Calu3 (cell line): ENCODE measurements around the gene DCC. TPM values are rescaled to one million over a fixed set of nuclear protein-coding genes. Genes with fewer than 3 reads are reported as not detected.

Experiments used
- BruUV-seq: library from RNA; stranded (reverse); fragments of 400-500 nt; replicated peaks from 2 replicates; lab custom pipeline; 2021; lab: Mats Ljungman, UMichigan
- CTCF ChIA-PET: fragments of 300-600 bp; sonication (Branson Sonifier 250); formaldehyde crosslinking; loops from one replicate; lab custom pipeline; 2022; ENCODE audit warnings: antibody characterized with exemption; lab: Charles Lee
- DNase-seq: peaks from one replicate; pipeline ENCODE4 v3.0.0; 2022
- H3K27ac Mint-ChIP-seq: one replicate; pipeline ENCODE4 v1.8.0; 2022; ENCODE audit warnings: mixed read lengths; ENCODE audit not compliant: unreplicated experiment
- H3K27me3 Mint-ChIP-seq: one replicate; pipeline ENCODE4 v1.8.0; 2022; ENCODE audit warnings: mixed read lengths; ENCODE audit not compliant: unreplicated experiment
- H3K36me3 Mint-ChIP-seq: one replicate; pipeline ENCODE4 v1.8.0; 2022; ENCODE audit warnings: mild to moderate bottlenecking, moderate library complexity, mixed read lengths; ENCODE audit not compliant: insufficient read depth, unreplicated experiment
- H3K4me1 Mint-ChIP-seq: one replicate; pipeline ENCODE4 v1.8.0; 2022; ENCODE audit warnings: mild to moderate bottlenecking, low read depth, mixed read lengths; ENCODE audit not compliant: unreplicated experiment
- H3K4me3 Mint-ChIP-seq: one replicate; pipeline ENCODE4 v1.8.0; 2022; ENCODE audit warnings: mild to moderate bottlenecking, low read depth, moderate library complexity, mixed read lengths; ENCODE audit not compliant: unreplicated experiment
- H3K9me3 Mint-ChIP-seq: one replicate; pipeline ENCODE4 v1.8.0; 2022; ENCODE audit warnings: low read depth, mixed read lengths; ENCODE audit not compliant: unreplicated experiment
- intact Hi-C: fragments of 100-400 bp; cut with micrococcal nuclease; formaldehyde crosslinking; loops from one replicate; pipeline ENCODE4 v1.10.0; 2022; ENCODE audit not compliant: unreplicated experiment
- total RNA-seq: library from RNA; stranded (reverse); gene quantifications from 2 replicates; pipeline ENCODE4 v1.2.3, GENCODE V29; 2022
- TF ChIP-seq, protein P1 (sequence below): fragments of 200-600 bp; IDR thresholded peaks from one replicate; pipeline ENCODE4 v1.8.0; 2022; ENCODE audit warnings: antibody characterized with exemption; ENCODE audit not compliant: unreplicated experiment

The DCC gene
- total RNA-seq, 1 experiment from 2014 or later: not detected

DNA sequence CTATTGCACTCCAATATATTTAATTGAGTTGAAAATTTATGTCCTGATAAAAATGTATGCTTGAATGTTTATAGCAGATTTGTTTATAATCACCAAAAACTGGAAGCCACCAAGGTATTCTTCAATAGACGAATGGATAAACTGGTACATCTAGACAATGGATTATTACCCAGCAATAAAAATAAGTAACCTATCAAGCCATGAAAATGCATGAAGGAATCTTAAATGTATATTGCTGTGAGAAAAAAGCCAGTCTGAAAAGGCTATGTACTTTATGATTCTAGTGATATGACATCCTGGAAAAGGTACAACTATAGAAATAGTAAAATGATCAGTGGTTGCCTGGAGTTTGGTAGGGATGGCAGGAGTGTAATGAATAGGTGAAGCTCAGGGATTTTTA is 580.7 kb downstream of the DCC start:
- CTCF ChIA-PET: no interaction called here
- Mint-ChIP-seq H3K36me3 (no peaks in the 10 kb centered on the region), H3K27ac (no peak overlapping the region), H3K27me3 (no peaks in the 10 kb centered on the region), H3K4me1 (no peaks in the 10 kb centered on the region), H3K4me3 (no peak overlapping the region), H3K9me3 (peaks cover 3% of the 10 kb centered on the region)
- BruUV-seq: no TSS peak
- intact Hi-C loops: no loop called here
- DNase-seq: no peak
- TF ChIP-seq, protein P1, sequence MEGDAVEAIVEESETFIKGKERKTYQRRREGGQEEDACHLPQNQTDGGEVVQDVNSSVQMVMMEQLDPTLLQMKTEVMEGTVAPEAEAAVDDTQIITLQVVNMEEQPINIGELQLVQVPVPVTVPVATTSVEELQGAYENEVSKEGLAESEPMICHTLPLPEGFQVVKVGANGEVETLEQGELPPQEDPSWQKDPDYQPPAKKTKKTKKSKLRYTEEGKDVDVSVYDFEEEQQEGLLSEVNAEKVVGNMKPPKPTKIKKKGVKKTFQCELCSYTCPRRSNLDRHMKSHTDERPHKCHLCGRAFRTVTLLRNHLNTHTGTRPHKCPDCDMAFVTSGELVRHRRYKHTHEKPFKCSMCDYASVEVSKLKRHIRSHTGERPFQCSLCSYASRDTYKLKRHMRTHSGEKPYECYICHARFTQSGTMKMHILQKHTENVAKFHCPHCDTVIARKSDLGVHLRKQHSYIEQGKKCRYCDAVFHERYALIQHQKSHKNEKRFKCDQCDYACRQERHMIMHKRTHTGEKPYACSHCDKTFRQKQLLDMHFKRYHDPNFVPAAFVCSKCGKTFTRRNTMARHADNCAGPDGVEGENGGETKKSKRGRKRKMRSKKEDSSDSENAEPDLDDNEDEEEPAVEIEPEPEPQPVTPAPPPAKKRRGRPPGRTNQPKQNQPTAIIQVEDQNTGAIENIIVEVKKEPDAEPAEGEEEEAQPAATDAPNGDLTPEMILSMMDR: no peak

DNA sequence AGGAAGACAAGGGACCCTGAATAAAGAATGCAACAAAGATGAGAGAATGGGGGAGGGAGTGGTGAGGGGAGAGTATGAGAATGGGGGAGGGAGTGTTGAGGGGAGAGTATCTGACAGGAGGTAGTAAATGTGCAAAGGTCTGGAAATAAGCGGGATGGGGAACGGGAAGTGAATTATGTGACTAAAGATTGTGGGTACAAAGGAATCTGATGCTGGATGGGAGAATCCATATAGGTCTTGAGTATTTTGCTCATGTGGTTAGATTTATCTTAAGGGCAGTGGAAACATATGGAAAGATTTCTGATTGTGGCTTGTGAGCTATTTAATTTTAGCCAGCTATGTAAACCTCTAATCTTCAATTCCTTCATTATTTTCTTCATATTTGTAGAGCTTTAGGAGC is 593.4 kb downstream of the DCC start:
- no TSS peak for BruUV-seq

DNA sequence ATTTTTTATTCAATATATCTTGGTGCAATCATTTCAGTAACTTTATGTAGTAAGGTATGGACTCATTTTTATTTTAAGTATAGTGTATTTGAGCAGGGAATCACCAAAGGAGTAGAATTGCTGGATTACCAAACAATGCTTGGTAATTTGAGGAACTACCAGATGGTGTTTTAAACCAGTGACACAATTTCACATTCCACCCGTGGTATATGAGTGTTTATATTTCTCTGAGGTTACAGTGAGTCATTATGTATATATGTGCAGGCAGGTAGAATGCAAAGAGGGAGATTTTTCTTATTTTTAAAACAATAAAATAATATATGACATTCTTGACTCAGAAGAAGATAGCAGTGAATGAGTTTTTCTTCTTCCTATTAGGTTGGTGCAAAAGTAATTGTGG is 596.9 kb downstream of the DCC start:
- no peak overlapping the region for H3K27ac Mint-ChIP-seq
- H3K27me3 Mint-ChIP-seq: no peaks in the 10 kb centered on the region
- no TSS peak for BruUV-seq
- no peak overlapping the region for H3K4me3 Mint-ChIP-seq
- no peaks in the 10 kb centered on the region for H3K4me1 Mint-ChIP-seq
- H3K36me3 Mint-ChIP-seq: no peaks in the 10 kb centered on the region
- intact Hi-C loops: no loop called here
- CTCF ChIA-PET: no interaction called here
- no peak for DNase-seq
- peaks cover 11% of the 10 kb centered on the region for H3K9me3 Mint-ChIP-seq
- TF ChIP-seq, protein P1: no peak

More for the DNA sequence above, 593.4 kb downstream of the DCC start:
- no peak overlapping the region for H3K4me3 Mint-ChIP-seq
- intact Hi-C loops: no loop called here
- H3K9me3 Mint-ChIP-seq: peaks cover 7% of the 10 kb centered on the region
- no peak overlapping the region for H3K27ac Mint-ChIP-seq
- H3K4me1 Mint-ChIP-seq: no peaks in the 10 kb centered on the region
- DNase-seq: no peak
- H3K27me3 Mint-ChIP-seq: no peaks in the 10 kb centered on the region
- CTCF ChIA-PET: no interaction called here
- TF ChIP-seq, protein P1: no peak
- no peaks in the 10 kb centered on the region for H3K36me3 Mint-ChIP-seq

DNA sequence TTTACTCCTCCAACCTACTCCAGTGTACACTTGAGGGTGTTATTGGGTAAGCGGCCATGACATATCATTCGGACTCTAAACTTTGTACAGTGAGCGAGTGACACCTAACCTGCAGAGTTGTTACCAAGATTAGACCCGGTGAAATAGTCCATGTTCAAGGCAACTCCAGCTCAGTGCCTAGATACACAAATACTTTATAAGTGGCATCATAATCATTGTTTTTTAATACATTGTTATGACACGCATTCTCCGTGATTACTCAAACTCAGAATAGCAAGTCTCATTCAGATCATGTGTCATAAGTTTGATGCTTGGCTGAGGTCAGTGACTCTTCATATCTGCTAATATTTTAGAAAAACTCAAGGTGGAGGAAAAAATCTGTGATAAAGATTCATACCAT is 597.8 kb downstream of the DCC start:
- H3K36me3 Mint-ChIP-seq: no peaks in the 10 kb centered on the region
- H3K4me3 Mint-ChIP-seq: no peak overlapping the region
- no peaks in the 10 kb centered on the region for H3K27me3 Mint-ChIP-seq
- CTCF ChIA-PET: no interaction called here
- intact Hi-C loops: no loop called here
- H3K4me1 Mint-ChIP-seq: no peaks in the 10 kb centered on the region
- peaks cover 11% of the 10 kb centered on the region for H3K9me3 Mint-ChIP-seq
- TF ChIP-seq, protein P1: no peak
- H3K27ac Mint-ChIP-seq: no peak overlapping the region
- no TSS peak for BruUV-seq
- DNase-seq: no peak

DNA sequence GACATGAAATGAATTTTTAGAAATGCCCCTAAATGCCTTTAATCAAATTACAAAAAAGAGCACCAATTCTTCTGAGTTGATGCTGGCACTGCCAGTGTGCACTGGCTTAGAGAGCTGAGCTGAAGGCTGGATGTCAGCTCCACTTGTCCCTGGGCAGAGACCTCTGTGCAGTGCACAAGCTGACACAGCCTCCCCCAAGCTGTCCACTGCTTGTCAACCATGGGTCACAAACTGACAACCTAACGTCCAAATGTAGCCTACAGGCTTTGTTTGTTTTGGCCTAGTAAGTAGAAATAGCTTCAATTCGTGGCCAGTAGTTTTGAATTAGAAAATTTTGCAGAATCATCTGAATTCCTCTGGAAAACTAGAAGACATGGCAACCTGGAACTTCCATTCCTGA is 605.6 kb downstream of the DCC start:
- intact Hi-C loops: no loop called here
- no peaks in the 10 kb centered on the region for H3K27me3 Mint-ChIP-seq
- no peak for DNase-seq
- no peaks in the 10 kb centered on the region for H3K4me1 Mint-ChIP-seq
- BruUV-seq: no TSS peak
- H3K27ac Mint-ChIP-seq: no peak overlapping the region
- CTCF ChIA-PET: no interaction called here
- H3K4me3 Mint-ChIP-seq: no peak overlapping the region
- TF ChIP-seq, protein P1: no peak
- H3K9me3 Mint-ChIP-seq: peaks cover 10% of the 10 kb centered on the region
- H3K36me3 Mint-ChIP-seq: no peaks in the 10 kb centered on the region
